HepG2 (cell line): ENCODE results near the gene NAT9. TPM values are rescaled to one million over a fixed set of nuclear protein-coding genes. Genes with fewer than 3 reads are reported as not detected.

ENCODE experiments used
- ATAC-seq: fragments of 200-7000 bp; cut with Tn5 transposase; 3 replicates; pipeline ENCODE4 v1.9.1; 2020; ENCODE audit warnings: mild to moderate bottlenecking, moderate library complexity
- BruUV-seq: library from RNA; stranded (reverse); fragments of 400-500 nt; replicated peaks from 2 replicates; lab custom pipeline; 2021; lab: Mats Ljungman, UMichigan
- CTCF ChIA-PET: fragments of 300-600 bp; formaldehyde crosslinking; extraction: SDS; loops from one replicate; lab custom pipeline; 2021; ENCODE audit warnings: low total read pairs, inconsistent platforms, low intra/inter-chr PET ratio; lab: Yijun Ruan, JAX
- POLR2A ChIA-PET: fragments of 350-600 bp; sonication (Branson Sonifier 250); formaldehyde crosslinking; loops from one replicate; lab custom pipeline; 2020; ENCODE audit warnings: antibody characterized with exemption, inconsistent platforms; lab: Yijun Ruan, JAX
- DNase-seq: peaks from one replicate; pipeline ENCODE4 v3.0.0-alpha.2; 2015; ENCODE audit warnings: low spot score
- FAIRE-seq: peaks from 3 replicates; lab custom pipeline; 2011; peaks lifted over from hg19 to GRCh38; lab: Jason Lieb, UNC
- H2AFZ ChIP-seq: one replicate; pipeline ENCODE4 v1.6.1; 2011; ENCODE audit warnings: low read length, inconsistent platforms
- H3K27ac ChIP-seq: fragments of 300-600 bp; 3 replicates; pipeline ENCODE4 v1.8.0; 2011; ENCODE audit warnings: mixed run types, mild to moderate bottlenecking, mixed read lengths, low read length, inconsistent platforms; ENCODE audit not compliant: insufficient read depth; ENCODE audit errors: extremely low read length
- H3K27me3 ChIP-seq, 2 experiments: fragments of 200-600 bp in 1 of 2; 2 replicates in 1 of 2; 3 replicates in 1 of 2; pipeline versions ENCODE4 v1.6.0 to v1.8.0; 2011; ENCODE audit warnings: low read length in 2 of 2, mild to moderate bottlenecking in 2 of 2, moderate library complexity in 2 of 2, inconsistent platforms in 1 of 2; ENCODE audit not compliant: insufficient read depth in 2 of 2, control insufficient read depth in 1 of 2
- H3K36me3 ChIP-seq, 2 experiments: fragments of 200-600 bp in 1 of 2; replicated peaks in 1 of 2; 2 replicates in 1 of 2; 3 replicates in 1 of 2; pipeline versions ENCODE4 v1.5.1 to v1.8.0; 2011; ENCODE audit warnings: low read length in 2 of 2, inconsistent platforms in 1 of 2; ENCODE audit not compliant: insufficient read depth in 2 of 2, control insufficient read depth in 1 of 2
- H3K4me1 ChIP-seq: 2 replicates; pipeline ENCODE4 v1.5.1; 2012; ENCODE audit warnings: low read length, inconsistent platforms; ENCODE audit not compliant: insufficient read depth
- H3K4me2 ChIP-seq: 2 replicates; pipeline ENCODE4 v1.6.0; 2011; ENCODE audit warnings: low read depth, low read length, inconsistent platforms
- H3K4me3 ChIP-seq, 3 experiments: fragments of 200-600 bp in 1 of 3; sonication (generic), shearing (Covaris generic) in 1 of 3; replicated peaks in 1 of 3; 2 replicates each; pipeline ENCODE4 v1.5.1; 2011 to 2016; ENCODE audit warnings: low read length in 3 of 3, inconsistent platforms in 2 of 3, low read depth in 2 of 3, mild to moderate bottlenecking in 2 of 3, control low read depth in 1 of 3, mixed read lengths in 1 of 3; ENCODE audit not compliant: insufficient read depth in 1 of 3
- H3K79me2 ChIP-seq: one replicate; pipeline ENCODE4 v1.6.1; 2011; ENCODE audit warnings: low read length, inconsistent platforms; ENCODE audit not compliant: insufficient read depth
- H3K9ac ChIP-seq: 2 replicates; pipeline ENCODE4 v1.6.0; 2011; ENCODE audit warnings: mild to moderate bottlenecking, low read depth, low read length, inconsistent platforms; ENCODE audit not compliant: insufficient read depth
- H3K9me3 ChIP-seq: 2 replicates; pipeline ENCODE4 v1.5.1; 2012; ENCODE audit warnings: mild to moderate bottlenecking, low read length
- H4K20me1 ChIP-seq: 2 replicates; pipeline ENCODE4 v1.6.0; 2011; ENCODE audit warnings: inconsistent platforms, mild to moderate bottlenecking, low read length, moderate library complexity; ENCODE audit not compliant: insufficient read depth
- CEBPZ ChIP-seq: IDR thresholded peaks from 2 replicates; pipeline ENCODE4 v1.6.1; 2012; ENCODE audit warnings: low read length, improper control_type of control experiment
- HNRNPK ChIP-seq: fragments of 200-400 bp; formaldehyde crosslinking; IDR thresholded peaks from 2 replicates; pipeline ENCODE4 v1.6.1; 2018; ENCODE audit warnings: low read length, low read depth, moderate library complexity, mild to moderate bottlenecking; ENCODE audit not compliant: poor library complexity, severe bottlenecking
- IRX3 ChIP-seq: sonication (generic); formaldehyde crosslinking; IDR thresholded peaks from 2 replicates; pipeline ENCODE4 v1.8.1; 2023; ENCODE audit warnings: mild to moderate bottlenecking, low read depth, missing genetic modification reagents, borderline replicate concordance
- JARID2 ChIP-seq: sonication (generic); formaldehyde crosslinking; IDR thresholded peaks from 2 replicates; pipeline ENCODE4 v1.8.1; 2023; ENCODE audit warnings: missing genetic modification reagents, inconsistent platforms; ENCODE audit not compliant: insufficient replicate concordance
- ZNF34 ChIP-seq: sonication (generic); formaldehyde crosslinking; IDR thresholded peaks from 2 replicates; pipeline ENCODE4 v1.4.0; 2020; ENCODE audit warnings: mild to moderate bottlenecking, missing genetic modification reagents, borderline replicate concordance
- ZNF609 ChIP-seq: sonication (generic); formaldehyde crosslinking; IDR thresholded peaks from 2 replicates; pipeline ENCODE4 v1.4.0; 2020; ENCODE audit warnings: mild to moderate bottlenecking, missing genetic modification reagents, borderline replicate concordance
- ZNF678 ChIP-seq: sonication (generic); formaldehyde crosslinking; IDR thresholded peaks from 2 replicates; pipeline ENCODE4 v1.4.0; 2020; ENCODE audit warnings: mild to moderate bottlenecking, missing genetic modification reagents
- ZNF710 ChIP-seq: sonication (generic); formaldehyde crosslinking; IDR thresholded peaks from 2 replicates; pipeline ENCODE4 v1.5.0; 2020; ENCODE audit warnings: mild to moderate bottlenecking, missing genetic modification reagents, borderline replicate concordance
- WGBS: methylation state at CpG from one replicate; pipeline ENCODE4 v1.1.6; 2017; ENCODE audit warnings: low lambda C conversion rate; 5-methylcytosine and 5-hydroxymethylcytosine counted together
- in situ Hi-C: cut with HindIII; loops from 2 replicates; pipeline ENCODE4 v1.10.0; 2017; ENCODE audit warnings: low pct_unique_long_range_greater_than_20kb; ENCODE audit not compliant: extremely low pct_ligation_motif_present
- intact Hi-C: fragments of 100-400 bp; cut with micrococcal nuclease; formaldehyde crosslinking; loops from one replicate; pipeline ENCODE4 v1.10.0; 2022; ENCODE audit not compliant: unreplicated experiment
- polyA plus RNA-seq, 8 experiments: library from polyadenylated mRNA; depleted of rRNA in 3 of 8; stranded (reverse) in 7 of 8; unstranded in 1 of 8; fragments of >200 nt; fragmentation: Illumina TruSeq in 4 of 8; extraction: Trizol in 4 of 8; gene quantifications; 2 replicates each; pipeline versions ENCODE4 v1.2.1 to v1.2.3, GENCODE V29; 2011 to 2016; ENCODE audit warnings: low read depth in 4 of 8, missing spikeins in 1 of 8, mixed read lengths in 1 of 8; ENCODE audit not compliant: insufficient read depth in 1 of 8
- total RNA-seq, 5 experiments: library from RNA; depleted of rRNA; stranded (reverse); fragments of >200 nt; fragmentation: Illumina TruSeq; extraction: Trizol; gene quantifications; 2 replicates each; pipeline ENCODE4 v1.2.3, GENCODE V29; 2016; ENCODE audit warnings: low read depth in 1 of 5

The NAT9 gene
- total and polyA plus RNA-seq, 2 of the 13 experiments (the other 11 are each of a cell fraction or from before 2014, with no cell fraction given), result 39.7 to 44.2 TPM

- no peak for TF ChIP-seq JARID2
- TF ChIP-seq ZNF678 (CRISPR knock-in tag), result no peak
Observed at GRCh38 chr17:74782571-74782970, 6.4 kb upstream of the NAT9 start (continued).

GRCh38 chr17:74780443-74781238 lies 4.5 kb upstream of the NAT9 start:
- in situ Hi-C loops, result loop anchor here (5.0 kb wide), 2 partner anchors 33 to 123 kb away; partner anchors contain the start of gene NHERF1
- Histone ChIP-seq H3K79me2 (peaks cover 9% of the 10 kb centered on the region), H3K27me3 (no peaks in the 10 kb centered on the region; a peak in 1 of 5 replicates), H3K27ac (no peak overlapping the region), H3K4me3 (no peak overlapping the region), H2AFZ (no peak overlapping the region), H3K9me3 (no peaks in the 10 kb centered on the region), H3K36me3 (peaks cover 0 to 4% of the 10 kb centered on the region in 2 experiments; a peak in 2 of 5 replicates), H4K20me1 (no peaks in the 10 kb centered on the region), H3K4me1 (peaks cover 13% of the 10 kb centered on the region), H3K9ac (no peak overlapping the region), H3K4me2 (no peak overlapping the region)
- peak; percentile 88 for DNase-seq
- peak; percentile 82 for ATAC-seq
- ChIA-PET CTCF (interaction anchor here (0.9 to 5.7 kb wide), 8 partner anchors 10 to 123 kb away, joined by 3 to 103 read pairs (median 6); partner anchors contain the start of gene NHERF1), POLR2A (interaction anchor here (29.3 kb wide), 1 partner anchor 26 kb away, joined by 1459 read pairs; the partner anchor contains the start of gene NHERF1)
- no TSS peak for BruUV-seq
- peak; percentile 92 for FAIRE-seq
- intact Hi-C loops, result loop anchor here (1.0 kb wide), 2 partner anchors 36 to 123 kb away; no protein-coding TSS in a partner anchor
- WGBS, result 56% methylated on average over 7 of the region's 7 CpGs
- TF ChIP-seq ZNF609 (CRISPR knock-in tag), result no peak
- peak; percentile 21; the same call in 1 of the 2 replicates for TF ChIP-seq ZNF710 (CRISPR knock-in tag)
- no peak for TF ChIP-seq IRX3 (CRISPR knock-in tag)
- no peak for TF ChIP-seq HNRNPK
- no peak for TF ChIP-seq ZNF34 (CRISPR knock-in tag)
- TF ChIP-seq CEBPZ, result no peak
